GM12878 (cell line): Measurements from ENCODE around the gene ZNF276. TPM values are rescaled to one million over a fixed set of nuclear protein-coding genes. Genes with fewer than 3 reads are reported as not detected.

Experiments
- ATAC-seq: fragments of 200-7000 bp; cut with Tn5 transposase; 3 replicates; pipeline ENCODE4 v1.9.1; 2020; ENCODE audit warnings: mild to moderate bottlenecking, moderate library complexity
- BruUV-seq: library from RNA; stranded (reverse); fragments of 400-500 nt; replicated peaks from 2 replicates; lab custom pipeline; 2021; lab: Mats Ljungman, UMichigan
- CTCF ChIA-PET: fragments of 300-600 bp; sonication (Branson Sonifier 250); formaldehyde crosslinking; extraction: SDS; loops from one replicate; lab custom pipeline; 2021; ENCODE audit warnings: inconsistent platforms; lab: Yijun Ruan, JAX
- POLR2A ChIA-PET: fragments of 350-600 bp; formaldehyde crosslinking; extraction: SDS; loops from one replicate; lab custom pipeline; 2021; ENCODE audit warnings: inconsistent platforms; lab: Charles Lee
- RAD21 ChIA-PET: fragments of 300-600 bp; sonication (Branson Sonifier 250); formaldehyde crosslinking; loops from one replicate; lab custom pipeline; 2023; ENCODE audit warnings: antibody characterized with exemption; ENCODE audit not compliant: unreplicated experiment; lab: Charles Lee
- SMC1A ChIA-PET: fragments of 300-600 bp; sonication (Branson Sonifier 250); formaldehyde crosslinking; loops from one replicate; lab custom pipeline; 2023; ENCODE audit not compliant: unreplicated experiment, uncharacterized antibody; lab: Charles Lee
- DNase-seq: peaks from one replicate; pipeline ENCODE4 v3.0.0-alpha.2; 2011; ENCODE audit warnings: low read depth, low spot score
- FAIRE-seq: peaks from 3 replicates; lab custom pipeline; 2011; peaks lifted over from hg19 to GRCh38; lab: Jason Lieb, UNC
- H2AFZ ChIP-seq: 2 replicates; pipeline ENCODE4 v1.6.0; 2011; ENCODE audit warnings: low read depth, low read length, control low read depth; ENCODE audit not compliant: control insufficient read depth
- H3K27ac ChIP-seq: 2 replicates; pipeline ENCODE4 v1.5.1; 2011; ENCODE audit warnings: control low read depth; ENCODE audit not compliant: control insufficient read depth, insufficient read depth
- H3K27me3 ChIP-seq, 2 experiments: replicated peaks in 1 of 2; 2 replicates each; pipeline versions ENCODE4 v1.6.0 to v1.6.1; 2011; ENCODE audit warnings: low read length in 1 of 2; ENCODE audit not compliant: control insufficient read depth in 2 of 2, insufficient read depth in 2 of 2
- H3K36me3 ChIP-seq, 2 experiments: 2 replicates each; pipeline ENCODE4 v1.5.1; 2011; ENCODE audit warnings: low read length in 1 of 2; ENCODE audit not compliant: control insufficient read depth in 2 of 2, insufficient read depth in 2 of 2
- H3K4me1 ChIP-seq: 2 replicates; pipeline ENCODE4 v1.6.1; 2011; ENCODE audit warnings: mild to moderate bottlenecking, low read length, moderate library complexity, mixed read lengths; ENCODE audit not compliant: control insufficient read depth, insufficient read depth
- H3K4me2 ChIP-seq: 2 replicates; pipeline ENCODE4 v1.6.0; 2011; ENCODE audit warnings: control low read depth; ENCODE audit not compliant: control insufficient read depth, insufficient read depth
- H3K4me3 ChIP-seq: fragments of 200-600 bp; sonication (generic); 2 replicates; pipeline ENCODE4 v1.5.1; 2016
- H3K79me2 ChIP-seq: 2 replicates; pipeline ENCODE4 v1.6.0; 2011; ENCODE audit warnings: low read length; ENCODE audit not compliant: control insufficient read depth, insufficient read depth
- H3K9ac ChIP-seq: 2 replicates; pipeline ENCODE4 v1.8.0; 2011; ENCODE audit warnings: low read length, control low read depth, mixed read lengths; ENCODE audit not compliant: control insufficient read depth, insufficient read depth
- H3K9me3 ChIP-seq: replicated peaks from 3 replicates; pipeline ENCODE4 v1.5.1; 2011; ENCODE audit warnings: mild to moderate bottlenecking, low read length; ENCODE audit not compliant: control insufficient read depth, insufficient read depth
- H4K20me1 ChIP-seq: 2 replicates; pipeline ENCODE4 v1.6.0; 2011; ENCODE audit not compliant: control insufficient read depth, insufficient read depth
- ATF7 ChIP-seq: fragments of 450-650 bp; IDR thresholded peaks from 2 replicates; pipeline ENCODE4 v1.6.1; 2016; ENCODE audit warnings: low read depth, mild to moderate bottlenecking
- CBFB ChIP-seq: IDR thresholded peaks from 2 replicates; pipeline ENCODE4 v1.6.1; 2016; ENCODE audit warnings: antibody characterized with exemption, low read depth
- CHD1 ChIP-seq: IDR thresholded peaks from 2 replicates; pipeline ENCODE4 v1.6.1; 2012; ENCODE audit warnings: low read depth, low read length, improper control_type of control experiment
- CHD4 ChIP-seq: fragments of 200-600 bp; sonication (generic); IDR thresholded peaks from 2 replicates; pipeline ENCODE4 v1.6.1; 2016; ENCODE audit warnings: mild to moderate bottlenecking
- ETV6 ChIP-seq, 2 experiments: fragments of 450-650 bp in 1 of 2; IDR thresholded peaks in 1 of 2; conservative IDR thresholded peaks in 1 of 2; 2 replicates each; pipeline ENCODE4 v1.6.1; 2014; ENCODE audit warnings: antibody characterized with exemption in 1 of 2, borderline replicate concordance in 1 of 2, low read depth in 1 of 2, mild to moderate bottlenecking in 1 of 2, moderate library complexity in 1 of 2
- FOS ChIP-seq: IDR thresholded peaks from 3 replicates; pipeline ENCODE4 v1.6.1; 2011; ENCODE audit warnings: borderline replicate concordance; ENCODE audit not compliant: insufficient read length; ENCODE audit errors: extremely low read depth
- FOXM1 ChIP-seq: IDR thresholded peaks from 2 replicates; pipeline ENCODE4 v1.6.1; 2012; ENCODE audit warnings: low read depth, mild to moderate bottlenecking, inconsistent platforms, low read length, moderate library complexity
- IKZF1 ChIP-seq: fragments of 450-650 bp; conservative IDR thresholded peaks from 2 replicates; pipeline ENCODE4 v1.6.1; 2017; ENCODE audit warnings: antibody characterized with exemption, mild to moderate bottlenecking
- NFXL1 ChIP-seq: fragments of 450-650 bp; IDR thresholded peaks from 2 replicates; pipeline ENCODE4 v1.6.1; 2017; ENCODE audit warnings: antibody characterized with exemption, mild to moderate bottlenecking, borderline replicate concordance
- PML ChIP-seq: IDR thresholded peaks from 2 replicates; pipeline ENCODE4 v1.6.1; 2012; ENCODE audit warnings: low read length, inconsistent platforms
- RELB ChIP-seq: fragments of 450-650 bp; IDR thresholded peaks from 2 replicates; pipeline ENCODE4 v1.6.1; 2017; ENCODE audit warnings: low read depth, mild to moderate bottlenecking, moderate library complexity
- STAT3 ChIP-seq: IDR thresholded peaks from 2 replicates; pipeline ENCODE4 v1.6.1; 2011; ENCODE audit warnings: low read depth, low read length, improper control_type of control experiment
- SUZ12 ChIP-seq: fragments of 200-600 bp; sonication (generic); IDR thresholded peaks from one replicate; pipeline ENCODE4 v1.6.1; 2018; ENCODE audit warnings: antibody characterized with exemption, mild to moderate bottlenecking; ENCODE audit not compliant: unreplicated experiment
- WRNIP1 ChIP-seq: IDR thresholded peaks from 2 replicates; pipeline ENCODE4 v1.6.1; 2011; ENCODE audit warnings: low read depth, low read length, improper control_type of control experiment, borderline replicate concordance
- ZBED1 ChIP-seq: IDR thresholded peaks from 2 replicates; pipeline ENCODE4 v1.6.1; 2016; ENCODE audit warnings: borderline replicate concordance
- ZNF24 ChIP-seq: fragments of 450-650 bp; IDR thresholded peaks from 2 replicates; pipeline ENCODE4 v1.6.1; 2017; ENCODE audit warnings: antibody characterized with exemption, mild to moderate bottlenecking
- ZSCAN29 ChIP-seq: fragments of 450-650 bp; IDR thresholded peaks from 2 replicates; pipeline ENCODE4 v1.6.1; 2017; ENCODE audit warnings: mild to moderate bottlenecking, moderate library complexity
- WGBS: methylation state at CpG from one replicate; pipeline ENCODE4 v1.1.6; 2016; ENCODE audit warnings: low lambda C conversion rate; ENCODE audit not compliant: insufficient replicate concordance, insufficient coverage; ENCODE audit errors: missing lambda C conversion rate; 5-methylcytosine and 5-hydroxymethylcytosine counted together
- in situ Hi-C: fragments of 300-500 bp; cut with MboI; formaldehyde crosslinking; loops from 9 replicates; pipeline ENCODE4 v1.14.3; 2018; ENCODE audit warnings: mixed read lengths
- intact Hi-C: fragments of 100-400 bp; cut with micrococcal nuclease; formaldehyde crosslinking; loops from one replicate; pipeline ENCODE4 v1.14.2; 2022; ENCODE audit not compliant: unreplicated experiment
- polyA plus RNA-seq, 11 experiments: library from polyadenylated mRNA; depleted of rRNA in 4 of 11; unstranded in 6 of 11; stranded (reverse) in 5 of 11; fragments of >200 nt; fragmentation: Nextera tagmentation in 4 of 11; fragmentation: Illumina TruSeq in 1 of 11; extraction: Ambion mirVana in 4 of 11; extraction: Trizol in 1 of 11; gene quantifications; 1 replicate in 1 of 11; 2 replicates in 10 of 11; pipeline versions ENCODE4 v1.2.1 to v1.2.3, GENCODE V29; 2011 to 2016; ENCODE audit warnings: inconsistent platforms in 2 of 11, missing spikeins in 2 of 11, low read depth in 1 of 11
- total RNA-seq, 4 experiments: library from RNA; depleted of rRNA in 3 of 4; stranded (reverse); fragments of >200 nt in 3 of 4; fragmentation: Illumina TruSeq in 1 of 4; extraction: Trizol in 1 of 4; gene quantifications; 2 replicates each; pipeline versions ENCODE4 v1.2.1 to v1.2.3, GENCODE V29; 2013 to 2021
- TF ChIP-seq, protein P1 (sequence below): fragments of 450-650 bp; conservative IDR thresholded peaks from 2 replicates; pipeline ENCODE4 v1.6.1; 2017; ENCODE audit warnings: mild to moderate bottlenecking, moderate library complexity
- TF ChIP-seq, protein P2 (sequence below): IDR thresholded peaks from 2 replicates; pipeline ENCODE4 v1.6.1; 2011; ENCODE audit warnings: borderline replicate concordance, low read depth, mild to moderate bottlenecking, moderate library complexity, mixed read lengths, low read length; ENCODE audit not compliant: insufficient read depth; ENCODE audit errors: extremely low read length

ZNF276 gene
- total and polyA plus RNA-seq, 10 of the 15 experiments (the other 5 are each of a cell fraction or from before 2014, with no cell fraction given): 0.27 to 22.7 (median 8.7) TPM

- TF ChIP-seq RELB: no peak
- no peak for TF ChIP-seq ATF7
- TF ChIP-seq PML: no peak
- TF ChIP-seq SUZ12: no peak
- TF ChIP-seq CHD1: no peak
- no peak for TF ChIP-seq ZBED1
- TF ChIP-seq NFXL1: no peak
Measured at GRCh38 chr16:89691986-89692569, 29.3 kb upstream of the ZNF276 start (continued).

DNA sequence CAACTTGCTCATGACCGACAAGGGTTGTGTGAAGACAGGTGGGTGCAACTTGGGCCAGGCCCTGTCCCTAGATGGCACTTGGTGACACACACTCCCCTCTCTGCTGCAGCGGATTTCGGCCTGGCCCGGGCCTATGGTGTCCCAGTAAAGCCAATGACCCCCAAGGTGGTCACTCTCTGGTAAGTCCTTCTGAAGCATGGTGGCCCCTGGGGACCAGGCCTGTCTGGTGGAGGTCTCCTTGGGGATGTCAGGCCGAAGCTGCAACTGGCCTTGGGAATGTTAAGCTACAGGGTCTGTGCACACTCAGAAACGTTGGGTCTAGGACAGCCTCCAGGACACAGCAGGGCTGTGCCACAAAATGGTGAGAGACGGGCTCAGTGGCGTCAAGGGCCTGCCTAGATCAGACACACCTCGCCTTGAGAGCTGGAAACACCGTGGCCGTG lies 28.0 kb upstream of the ZNF276 start:
- no TSS peak for BruUV-seq
- Histone ChIP-seq H4K20me1 (no peaks in the 10 kb centered on the region; the same call in 1 of the 2 replicates), H3K4me2 (no peak overlapping the region), H3K9me3 (no peaks in the 10 kb centered on the region), H2AFZ (no peak overlapping the region), H3K4me1 (peaks cover 8% of the 10 kb centered on the region), H3K36me3 (peaks cover 0 to 14% of the 10 kb centered on the region in 2 experiments; a peak in 3 of 4 replicates), H3K27ac (no peak overlapping the region), H3K4me3 (no peak overlapping the region), H3K27me3 (no peaks in the 10 kb centered on the region), H3K9ac (no peak overlapping the region), H3K79me2 (no peaks in the 10 kb centered on the region)
- ChIA-PET RAD21 (no interaction called here), POLR2A (no interaction called here), CTCF (no interaction called here), SMC1A (no interaction called here)
- DNase-seq: no peak
- in situ Hi-C loops: no loop called here
- 92% methylated on average over 11 of the region's 11 CpGs for WGBS
- no peak for ATAC-seq
- FAIRE-seq: no peak
- intact Hi-C loops: no loop called here
- TF ChIP-seq ETV6 (conservative IDR thresholded peaks at IDR 0.05 in 1 of 2, IDR thresholded peaks at IDR 0.05 in 1 of 2; ENCODE audit: borderline replicate concordance in 1 of 2, low read depth in 1 of 2) (no peak), CBFB (no peak), ZSCAN29 (no peak), IKZF1 (no peak), ZNF24 (no peak), CHD4 (no peak), FOXM1 (no peak), WRNIP1 (no peak), STAT3 (no peak), FOS (no peak), ATF7 (no peak)
- TF ChIP-seq, protein P1, sequence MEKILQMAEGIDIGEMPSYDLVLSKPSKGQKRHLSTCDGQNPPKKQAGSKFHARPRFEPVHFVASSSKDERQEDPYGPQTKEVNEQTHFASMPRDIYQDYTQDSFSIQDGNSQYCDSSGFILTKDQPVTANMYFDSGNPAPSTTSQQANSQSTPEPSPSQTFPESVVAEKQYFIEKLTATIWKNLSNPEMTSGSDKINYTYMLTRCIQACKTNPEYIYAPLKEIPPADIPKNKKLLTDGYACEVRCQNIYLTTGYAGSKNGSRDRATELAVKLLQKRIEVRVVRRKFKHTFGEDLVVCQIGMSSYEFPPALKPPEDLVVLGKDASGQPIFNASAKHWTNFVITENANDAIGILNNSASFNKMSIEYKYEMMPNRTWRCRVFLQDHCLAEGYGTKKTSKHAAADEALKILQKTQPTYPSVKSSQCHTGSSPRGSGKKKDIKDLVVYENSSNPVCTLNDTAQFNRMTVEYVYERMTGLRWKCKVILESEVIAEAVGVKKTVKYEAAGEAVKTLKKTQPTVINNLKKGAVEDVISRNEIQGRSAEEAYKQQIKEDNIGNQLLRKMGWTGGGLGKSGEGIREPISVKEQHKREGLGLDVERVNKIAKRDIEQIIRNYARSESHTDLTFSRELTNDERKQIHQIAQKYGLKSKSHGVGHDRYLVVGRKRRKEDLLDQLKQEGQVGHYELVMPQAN: no peak
- TF ChIP-seq, protein P2, sequence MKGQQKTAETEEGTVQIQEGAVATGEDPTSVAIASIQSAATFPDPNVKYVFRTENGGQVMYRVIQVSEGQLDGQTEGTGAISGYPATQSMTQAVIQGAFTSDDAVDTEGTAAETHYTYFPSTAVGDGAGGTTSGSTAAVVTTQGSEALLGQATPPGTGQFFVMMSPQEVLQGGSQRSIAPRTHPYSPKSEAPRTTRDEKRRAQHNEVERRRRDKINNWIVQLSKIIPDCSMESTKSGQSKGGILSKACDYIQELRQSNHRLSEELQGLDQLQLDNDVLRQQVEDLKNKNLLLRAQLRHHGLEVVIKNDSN: no peak
